H9 (cell line): ENCODE data around the gene LARGE1. TPM values are rescaled to one million over a fixed set of nuclear protein-coding genes. Genes with fewer than 3 reads are reported as not detected.

Experiments used
- DNase-seq: peaks from one replicate; pipeline ENCODE4 v3.0.0-alpha.2; 2017
- H2AFZ ChIP-seq: one replicate; pipeline ENCODE4 v1.6.1; 2013; ENCODE audit warnings: mild to moderate bottlenecking, low read length, control low read depth, moderate library complexity
- H2AK5ac ChIP-seq: 2 replicates; pipeline ENCODE4 v1.6.1; 2013; ENCODE audit warnings: low read length, control low read depth, mixed read lengths; ENCODE audit not compliant: insufficient read length
- H2BK120ac ChIP-seq: one replicate; pipeline ENCODE4 v1.6.1; 2013; ENCODE audit warnings: low read depth, mild to moderate bottlenecking, low read length, control low read depth, inconsistent platforms; ENCODE audit not compliant: poor library complexity, severe bottlenecking
- H2BK12ac ChIP-seq: 2 replicates; pipeline ENCODE4 v1.6.1; 2013; ENCODE audit warnings: low read length, control low read depth, mixed read lengths, low read depth; ENCODE audit not compliant: insufficient read length
- H2BK15ac ChIP-seq: 2 replicates; pipeline ENCODE4 v1.6.1; 2013; ENCODE audit warnings: low read depth, low read length, control low read depth
- H2BK20ac ChIP-seq: one replicate; pipeline ENCODE4 v1.6.1; 2013; ENCODE audit warnings: low read depth, mild to moderate bottlenecking, low read length, control low read depth, inconsistent platforms; ENCODE audit not compliant: poor library complexity, severe bottlenecking
- H2BK5ac ChIP-seq: 2 replicates; pipeline ENCODE4 v1.6.1; 2013; ENCODE audit warnings: low read length, control low read depth, mixed read lengths; ENCODE audit not compliant: insufficient read length
- H3K14ac ChIP-seq: 2 replicates; pipeline ENCODE4 v1.6.1; 2013; ENCODE audit warnings: low read length, control low read depth; ENCODE audit not compliant: insufficient read depth
- H3K18ac ChIP-seq: 2 replicates; pipeline ENCODE4 v1.6.1; 2013; ENCODE audit warnings: low read depth, mild to moderate bottlenecking, mixed read lengths, low read length, control low read depth; ENCODE audit not compliant: insufficient read length
- H3K23ac ChIP-seq: 2 replicates; pipeline ENCODE4 v1.6.1; 2013; ENCODE audit warnings: low read length, control low read depth, mixed read lengths, low read depth; ENCODE audit not compliant: insufficient read length
- H3K23me2 ChIP-seq: 2 replicates; pipeline ENCODE4 v1.6.1; 2013; ENCODE audit warnings: low read depth, mild to moderate bottlenecking, mixed read lengths, low read length, control low read depth; ENCODE audit not compliant: insufficient read length, poor library complexity, severe bottlenecking
- H3K27ac ChIP-seq: 2 replicates; pipeline ENCODE4 v1.5.1; 2013; ENCODE audit warnings: low read length, control low read depth, mixed read lengths, low read depth; ENCODE audit not compliant: insufficient read length
- H3K27me3 ChIP-seq: 2 replicates; pipeline ENCODE4 v1.6.1; 2013; ENCODE audit warnings: low read length, control low read depth, inconsistent platforms; ENCODE audit not compliant: insufficient read depth
- H3K4ac ChIP-seq: 2 replicates; pipeline ENCODE4 v1.6.1; 2013; ENCODE audit warnings: low read depth, mild to moderate bottlenecking, control low read depth, inconsistent platforms, low read length, moderate library complexity
- H3K4me1 ChIP-seq: 2 replicates; pipeline ENCODE4 v1.6.1; 2013; ENCODE audit warnings: low read length, control low read depth, inconsistent platforms; ENCODE audit not compliant: insufficient read depth
- H3K4me2 ChIP-seq: 2 replicates; pipeline ENCODE4 v1.6.1; 2013; ENCODE audit warnings: low read length, control low read depth, mixed read lengths; ENCODE audit not compliant: insufficient read length, insufficient read depth
- H3K56ac ChIP-seq: 2 replicates; pipeline ENCODE4 v1.6.1; 2013; ENCODE audit warnings: low read depth, mild to moderate bottlenecking, mixed read lengths, low read length, control low read depth; ENCODE audit not compliant: insufficient read length
- H3K79me1 ChIP-seq: 2 replicates; pipeline ENCODE4 v1.6.1; 2013; ENCODE audit warnings: low read depth, mild to moderate bottlenecking, moderate library complexity, low read length, control low read depth, inconsistent platforms; ENCODE audit not compliant: insufficient read depth, poor library complexity, severe bottlenecking
- H3K79me2 ChIP-seq: 2 replicates; pipeline ENCODE4 v1.6.1; 2013; ENCODE audit warnings: low read length, control low read depth, inconsistent platforms; ENCODE audit not compliant: insufficient read depth
- H3K9ac ChIP-seq: 2 replicates; pipeline ENCODE4 v1.6.1; 2013; ENCODE audit warnings: low read length, control low read depth, mixed read lengths; ENCODE audit not compliant: insufficient read length; ENCODE audit errors: extremely low read depth
- H3K9me3 ChIP-seq: one replicate; pipeline ENCODE4 v1.6.1; 2013; ENCODE audit warnings: low read depth, low read length, inconsistent platforms; ENCODE audit not compliant: control insufficient read depth
- H3T11ph ChIP-seq: one replicate; pipeline ENCODE4 v1.6.1; 2013; ENCODE audit warnings: mild to moderate bottlenecking, low read length, control low read depth, inconsistent platforms
- H4K20me1 ChIP-seq: one replicate; pipeline ENCODE4 v1.6.1; 2013; ENCODE audit not compliant: control insufficient read depth, insufficient read length, insufficient read depth
- H4K5ac ChIP-seq: 2 replicates; pipeline ENCODE4 v1.6.1; 2013; ENCODE audit warnings: low read depth, mild to moderate bottlenecking, mixed read lengths, low read length, control low read depth; ENCODE audit not compliant: insufficient read length
- H4K8ac ChIP-seq: replicated peaks from 2 replicates; pipeline ENCODE4 v1.6.1; 2013; ENCODE audit warnings: low read length, control low read depth, mixed read lengths, low read depth; ENCODE audit not compliant: insufficient read length
- H4K91ac ChIP-seq: 2 replicates; pipeline ENCODE4 v1.6.1; 2013; ENCODE audit warnings: low read depth, mild to moderate bottlenecking, moderate library complexity, mixed read lengths, low read length, control low read depth; ENCODE audit not compliant: insufficient read length
- H3K27ac Mint-ChIP-seq, 3 experiments: 2 replicates in 2 of 3; 3 replicates in 1 of 3; pipeline ENCODE4 v1.8.0; 2020 to 2021; ENCODE audit warnings: mixed read lengths in 3 of 3, mild to moderate bottlenecking in 1 of 3, moderate library complexity in 1 of 3
- H3K27me3 Mint-ChIP-seq: 2 replicates; pipeline ENCODE4 v1.8.0; 2021; ENCODE audit warnings: low read depth, mild to moderate bottlenecking, moderate library complexity, mixed read lengths
- H3K36me3 Mint-ChIP-seq, 3 experiments: 2 replicates in 2 of 3; 3 replicates in 1 of 3; pipeline ENCODE4 v1.8.0; 2020 to 2021; ENCODE audit warnings: low read depth in 3 of 3, mixed read lengths in 3 of 3; ENCODE audit not compliant: insufficient read depth in 1 of 3
- H3K4me1 Mint-ChIP-seq, 2 experiments: 2 replicates each; pipeline ENCODE4 v1.8.0; 2020; ENCODE audit warnings: mixed read lengths in 2 of 2
- H3K4me3 Mint-ChIP-seq, 2 experiments: 2 replicates in 1 of 2; 3 replicates in 1 of 2; pipeline ENCODE4 v1.8.0; 2020 to 2021; ENCODE audit warnings: mild to moderate bottlenecking in 2 of 2, mixed read lengths in 2 of 2, moderate library complexity in 1 of 2
- H3K9me3 Mint-ChIP-seq, 2 experiments: 2 replicates in 1 of 2; 3 replicates in 1 of 2; pipeline ENCODE4 v1.8.0; 2020; ENCODE audit warnings: mild to moderate bottlenecking in 2 of 2, mixed read lengths in 2 of 2, moderate library complexity in 1 of 2
- CTCF ChIP-seq: fragments of 200-600 bp; sonication (generic); conservative IDR thresholded peaks from 3 replicates; pipeline ENCODE4 v1.8.0; 2021; ENCODE audit warnings: antibody characterized with exemption, mild to moderate bottlenecking
- WGBS: extraction: QIAGEN DNeasy Blood & Tissue Kit; methylation state at CpG from one replicate; pipeline ENCODE4 v1.1.7; 2013; ENCODE audit warnings: missing lambda C conversion rate, low lambda C conversion rate, mixed read lengths; ENCODE audit not compliant: insufficient read length; ENCODE audit errors: extremely low coverage; 5-methylcytosine and 5-hydroxymethylcytosine counted together
- total RNA-seq: library from RNA; stranded (reverse); gene quantifications from 2 replicates; pipeline ENCODE4 v1.2.1, GENCODE V29; 2021

The LARGE1 gene
- total RNA-seq, 1 experiment from 2014 or later, result 43.5 TPM

- no peak overlapping the region for H4K5ac ChIP-seq
- H2BK12ac ChIP-seq, result no peak overlapping the region
- H3K4me2 ChIP-seq, result no peak overlapping the region
- H3K4ac ChIP-seq, result no peak overlapping the region
- no peak overlapping the region for H4K8ac ChIP-seq
- WGBS, result no CpG with 5 or more reads among the region's 8 CpGs
- no peaks in the 10 kb centered on the region for H3K9me3 ChIP-seq
- no peak overlapping the region for H3T11ph ChIP-seq
- H4K20me1 ChIP-seq, result no peaks in the 10 kb centered on the region
- H3K27me3 ChIP-seq, result no peaks in the 10 kb centered on the region
- no peak overlapping the region for H3K27ac ChIP-seq
- no peak overlapping the region for H4K91ac ChIP-seq
- DNase-seq, result no peak
- no peak overlapping the region for H3K23ac ChIP-seq
- TF ChIP-seq CTCF, result peak; percentile 41
- peaks cover 2% of the 10 kb centered on the region for H3K79me2 ChIP-seq
- H3K79me1 ChIP-seq, result peaks cover 2% of the 10 kb centered on the region
- H2BK120ac ChIP-seq, result no peak overlapping the region
- no peaks in the 10 kb centered on the region for H3K23me2 ChIP-seq
- no peak overlapping the region for H2AK5ac ChIP-seq
- H3K4me1 ChIP-seq, result peaks cover 5% of the 10 kb centered on the region; the same call in 1 of the 2 replicates
- H3K56ac ChIP-seq, result no peak overlapping the region
- Mint-ChIP-seq H3K9me3 (peaks cover 0 to 5% of the 10 kb centered on the region in 2 experiments; a peak in 1 of 5 replicates), H3K36me3 (peaks cover 23 to 38% (median 32%) of the 10 kb centered on the region in 3 experiments), H3K4me1 (peaks cover 12 to 22% of the 10 kb centered on the region in 2 experiments), H3K27me3 (no peaks in the 10 kb centered on the region; the same call in 1 of the 2 replicates), H3K4me3 (no peak overlapping the region), H3K27ac (no peak overlapping the region)
- no peak overlapping the region for H3K14ac ChIP-seq
- H3K18ac ChIP-seq, result no peak overlapping the region
- no peak overlapping the region for H2BK5ac ChIP-seq
- H3K9ac ChIP-seq, result no peak overlapping the region
- no peak overlapping the region for H2BK20ac ChIP-seq
- H2BK15ac ChIP-seq, result no peak overlapping the region
- H2AFZ ChIP-seq, result no peak overlapping the region
Observed at GRCh38 chr22:33653532-33654063, 266.7 kb downstream of the LARGE1 start.
